Keratinocyte (primary cell): Measurements from ENCODE around the gene DYNLT1. TPM values are rescaled to one million over a fixed set of nuclear protein-coding genes. Genes with fewer than 3 reads are reported as not detected.

ENCODE experiments used
- DNase-seq: peaks from one replicate; pipeline ENCODE4 v3.0.0-alpha.2; 2011; ENCODE audit warnings: low read depth, missing footprints, low spot score
- FAIRE-seq: peaks from 2 replicates; lab custom pipeline; 2011; peaks lifted over from hg19 to GRCh38; lab: Jason Lieb, UNC
- H2AFZ ChIP-seq: 2 replicates; pipeline ENCODE4 v1.6.0; 2012; ENCODE audit warnings: low read length, control low read depth, inconsistent platforms; ENCODE audit not compliant: control insufficient read depth
- H3K27ac ChIP-seq: 2 replicates; pipeline ENCODE4 v1.5.1; 2011; ENCODE audit warnings: low read length; ENCODE audit not compliant: control insufficient read depth, insufficient read depth
- H3K27me3 ChIP-seq: 3 replicates; pipeline ENCODE4 v1.6.0; 2011; ENCODE audit warnings: low read length; ENCODE audit not compliant: control insufficient read depth, insufficient read depth; ENCODE audit errors: extremely low read depth
- H3K36me3 ChIP-seq, 2 experiments: 2 replicates in 1 of 2; 3 replicates in 1 of 2; pipeline ENCODE4 v1.5.1; 2011; ENCODE audit warnings: low read length in 2 of 2, mild to moderate bottlenecking in 1 of 2; ENCODE audit not compliant: control insufficient read depth in 2 of 2, insufficient read depth in 2 of 2; ENCODE audit errors: extremely low read depth in 1 of 2
- H3K4me1 ChIP-seq: 3 replicates; pipeline ENCODE4 v1.5.1; 2011; ENCODE audit warnings: low read length; ENCODE audit not compliant: control insufficient read depth, insufficient read depth; ENCODE audit errors: extremely low read depth
- H3K4me2 ChIP-seq: 3 replicates; pipeline ENCODE4 v1.6.0; 2011; ENCODE audit warnings: low read depth, low read length; ENCODE audit not compliant: control insufficient read depth, insufficient read depth; ENCODE audit errors: extremely low read depth
- H3K4me3 ChIP-seq, 3 experiments: fragments of 200-600 bp in 1 of 3; sonication (generic) in 1 of 3; 2 replicates in 2 of 3; 3 replicates in 1 of 3; pipeline ENCODE4 v1.5.1; 2011 to 2016; ENCODE audit warnings: low read length in 3 of 3, mild to moderate bottlenecking in 3 of 3, control low read depth in 2 of 3, inconsistent platforms in 1 of 3, low read depth in 1 of 3, mixed read lengths in 1 of 3, mixed run types in 1 of 3, moderate library complexity in 1 of 3; ENCODE audit not compliant: control insufficient read depth in 2 of 3, insufficient read depth in 2 of 3; ENCODE audit errors: extremely low read depth in 1 of 3
- H3K79me2 ChIP-seq: 2 replicates; pipeline ENCODE4 v1.6.0; 2012; ENCODE audit warnings: low read length; ENCODE audit not compliant: control insufficient read depth, insufficient read depth
- H3K9ac ChIP-seq: 3 replicates; pipeline ENCODE4 v1.6.0; 2011; ENCODE audit warnings: low read length; ENCODE audit not compliant: control insufficient read depth, insufficient read depth; ENCODE audit errors: extremely low read depth
- H3K9me1 ChIP-seq: 3 replicates; pipeline ENCODE4 v1.6.0; 2011; ENCODE audit warnings: low read length; ENCODE audit not compliant: control insufficient read depth, insufficient read depth; ENCODE audit errors: extremely low read depth
- H3K9me3 ChIP-seq: 2 replicates; pipeline ENCODE4 v1.5.1; 2012; ENCODE audit warnings: low read depth, low read length; ENCODE audit not compliant: control insufficient read depth
- H4K20me1 ChIP-seq: 3 replicates; pipeline ENCODE4 v1.6.0; 2011; ENCODE audit warnings: low read length; ENCODE audit not compliant: control insufficient read depth, insufficient read depth; ENCODE audit errors: extremely low read depth
- EZH2 ChIP-seq: IDR thresholded peaks from one replicate; pipeline ENCODE4 v1.6.1; 2012; ENCODE audit warnings: inconsistent platforms, mild to moderate bottlenecking, low read length, moderate library complexity
- dilution Hi-C: fragments of 300-500 bp; cut with MboI; formaldehyde crosslinking; loops from one replicate; pipeline ENCODE4 v1.7.0; 2020; ENCODE audit warnings: low sequenced_read_pairs; ENCODE audit not compliant: extremely low pct_ligation_motif_present
- polyA plus RNA-seq, 5 experiments: library from polyadenylated mRNA; depleted of rRNA in 3 of 5; stranded (reverse) in 3 of 5; stranded (forward) in 1 of 5; unstranded in 1 of 5; fragments of >200 nt; gene quantifications; 1 replicate in 1 of 5; 2 replicates in 3 of 5; 3 replicates in 1 of 5; pipeline versions ENCODE4 v1.2.1 to v1.2.3, GENCODE V29; 2011 to 2012; ENCODE audit warnings: missing spikeins in 2 of 5, low read depth in 1 of 5, low replicate concordance in 1 of 5
- TF ChIP-seq, protein P1 (sequence below), 3 experiments: IDR thresholded peaks in 1 of 3; conservative IDR thresholded peaks in 1 of 3; optimal IDR thresholded peaks in 1 of 3; 2 replicates in 2 of 3; 3 replicates in 1 of 3; pipeline versions ENCODE3 to v1.5.1; 2011; ENCODE audit warnings: low read length in 3 of 3, mild to moderate bottlenecking in 3 of 3, moderate library complexity in 2 of 3, control low read depth in 1 of 3, inconsistent platforms in 1 of 3; ENCODE audit not compliant: insufficient read depth in 2 of 3; ENCODE audit errors: extremely low read depth in 1 of 3

Gene DYNLT1
- polyA plus RNA-seq, 1 donor (not counting 4 experiments of a cell fraction or from before 2014, with no cell fraction given), result 354 TPM

DNA sequence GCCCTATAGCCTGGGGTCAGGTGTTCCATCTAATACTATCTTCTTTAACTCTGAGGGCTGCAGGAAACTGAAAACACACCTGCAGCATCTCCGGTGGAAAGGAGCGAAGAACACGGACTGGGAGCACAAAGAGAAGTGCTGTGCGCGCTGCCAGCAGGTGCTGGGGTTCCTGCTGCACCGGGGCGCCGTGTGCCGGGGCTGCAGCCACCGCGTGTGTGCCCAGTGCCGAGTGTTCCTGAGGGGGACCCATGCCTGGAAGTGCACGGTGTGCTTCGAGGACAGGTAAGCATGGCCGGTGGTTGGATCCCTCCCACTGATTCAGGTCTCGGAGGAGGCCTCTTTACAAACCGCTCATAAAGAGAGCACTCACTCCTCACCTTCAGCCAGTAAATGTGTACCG, 20.8 kb upstream of the DYNLT1 start:
- dilution Hi-C loops, result no loop called here
- Histone ChIP-seq H2AFZ (no peak overlapping the region), H3K36me3 (no peaks in the 10 kb centered on the region), H4K20me1 (no peaks in the 10 kb centered on the region), H3K4me2 (no peak overlapping the region), H3K27ac (no peak overlapping the region), H3K4me3 (no peak overlapping the region), H3K27me3 (no peaks in the 10 kb centered on the region), H3K79me2 (no peaks in the 10 kb centered on the region), H3K9ac (no peak overlapping the region), H3K4me1 (peaks cover 30% of the 10 kb centered on the region), H3K9me1 (no peaks in the 10 kb centered on the region), H3K9me3 (no peaks in the 10 kb centered on the region)
- no peak for DNase-seq
- no peak for FAIRE-seq
- no peak for TF ChIP-seq EZH2
- TF ChIP-seq, protein P1, sequence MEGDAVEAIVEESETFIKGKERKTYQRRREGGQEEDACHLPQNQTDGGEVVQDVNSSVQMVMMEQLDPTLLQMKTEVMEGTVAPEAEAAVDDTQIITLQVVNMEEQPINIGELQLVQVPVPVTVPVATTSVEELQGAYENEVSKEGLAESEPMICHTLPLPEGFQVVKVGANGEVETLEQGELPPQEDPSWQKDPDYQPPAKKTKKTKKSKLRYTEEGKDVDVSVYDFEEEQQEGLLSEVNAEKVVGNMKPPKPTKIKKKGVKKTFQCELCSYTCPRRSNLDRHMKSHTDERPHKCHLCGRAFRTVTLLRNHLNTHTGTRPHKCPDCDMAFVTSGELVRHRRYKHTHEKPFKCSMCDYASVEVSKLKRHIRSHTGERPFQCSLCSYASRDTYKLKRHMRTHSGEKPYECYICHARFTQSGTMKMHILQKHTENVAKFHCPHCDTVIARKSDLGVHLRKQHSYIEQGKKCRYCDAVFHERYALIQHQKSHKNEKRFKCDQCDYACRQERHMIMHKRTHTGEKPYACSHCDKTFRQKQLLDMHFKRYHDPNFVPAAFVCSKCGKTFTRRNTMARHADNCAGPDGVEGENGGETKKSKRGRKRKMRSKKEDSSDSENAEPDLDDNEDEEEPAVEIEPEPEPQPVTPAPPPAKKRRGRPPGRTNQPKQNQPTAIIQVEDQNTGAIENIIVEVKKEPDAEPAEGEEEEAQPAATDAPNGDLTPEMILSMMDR (optimal IDR thresholded peaks at IDR 0.05 in 1 of 3, IDR thresholded peaks at IDR 0.05 in 1 of 3, conservative IDR thresholded peaks at IDR 0.05 in 1 of 3; ENCODE audit: extremely low read depth in 1 of 3, insufficient read depth in 2 of 3, low read length in 3 of 3), result no peak

DNA sequence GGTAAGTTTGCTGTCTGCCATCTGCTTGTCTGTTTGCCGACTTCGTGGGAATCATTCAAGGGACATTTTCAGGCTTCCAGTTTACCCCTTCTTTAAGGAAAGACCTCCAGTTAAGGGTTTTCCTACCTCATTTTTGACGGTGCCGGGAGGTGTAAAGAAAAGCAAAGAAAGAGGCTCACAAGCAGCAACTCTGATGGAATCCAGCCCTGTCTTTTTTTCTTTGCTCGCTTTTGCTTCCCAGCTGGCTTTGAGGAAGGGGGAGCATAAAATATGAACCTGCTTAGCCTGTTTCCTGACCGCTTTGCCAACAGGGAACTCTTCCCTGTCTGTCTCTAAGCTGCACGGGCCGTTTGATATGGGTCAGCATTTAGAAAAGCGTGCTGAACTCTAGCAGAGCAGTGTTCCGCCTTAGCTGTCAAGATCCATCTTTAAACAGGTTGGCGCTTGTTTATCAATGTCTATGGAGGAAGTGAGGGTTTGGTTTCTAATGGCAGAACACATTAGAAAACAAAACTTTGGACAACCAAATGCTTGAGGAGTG, 19.2 kb upstream of the DYNLT1 start:
- Histone ChIP-seq H3K27ac (peak overlapping the region; percentile 11), H3K79me2 (no peaks in the 10 kb centered on the region), H3K9me3 (no peaks in the 10 kb centered on the region), H3K4me2 (peak overlapping the region; percentile 76), H3K9me1 (no peaks in the 10 kb centered on the region), H4K20me1 (no peaks in the 10 kb centered on the region), H3K9ac (peak overlapping the region; percentile 44), H2AFZ (peak overlapping the region; percentile 73), H3K4me1 (peaks cover 20% of the 10 kb centered on the region), H3K27me3 (no peaks in the 10 kb centered on the region), H3K36me3 (no peaks in the 10 kb centered on the region), H3K4me3 (peak overlapping the region in 2 of 3 experiments; percentile 33 to 46)
- dilution Hi-C loops, result no loop called here
- FAIRE-seq (peak; percentile 80), DNase-seq (no peak)
- TF ChIP-seq, protein P1 (optimal IDR thresholded peaks at IDR 0.05 in 1 of 3, IDR thresholded peaks at IDR 0.05 in 1 of 3, conservative IDR thresholded peaks at IDR 0.05 in 1 of 3; ENCODE audit: extremely low read depth in 1 of 3, insufficient read depth in 2 of 3, low read length in 3 of 3), result no peak
- peak; percentile 12 for TF ChIP-seq EZH2
